Activated CD4-positive, alpha-beta T cell treated with anti-CD3 and anti-CD28 coated beads, Interleukin-2, amount 50 U/mL, for 48 hours (primary cell): ENCODE results near the gene DDX6.
"Not testable (repeated sequence)": the region's sequence is repeated elsewhere in the genome, so short reads cannot be mapped to it uniquely, and the experiment has no call there.

ENCODE experiments used
- DNase-seq, 2 experiments: peaks; one replicate each; pipeline ENCODE4 v3.0.0-alpha.2; 2020

The DDX6 gene

DNA sequence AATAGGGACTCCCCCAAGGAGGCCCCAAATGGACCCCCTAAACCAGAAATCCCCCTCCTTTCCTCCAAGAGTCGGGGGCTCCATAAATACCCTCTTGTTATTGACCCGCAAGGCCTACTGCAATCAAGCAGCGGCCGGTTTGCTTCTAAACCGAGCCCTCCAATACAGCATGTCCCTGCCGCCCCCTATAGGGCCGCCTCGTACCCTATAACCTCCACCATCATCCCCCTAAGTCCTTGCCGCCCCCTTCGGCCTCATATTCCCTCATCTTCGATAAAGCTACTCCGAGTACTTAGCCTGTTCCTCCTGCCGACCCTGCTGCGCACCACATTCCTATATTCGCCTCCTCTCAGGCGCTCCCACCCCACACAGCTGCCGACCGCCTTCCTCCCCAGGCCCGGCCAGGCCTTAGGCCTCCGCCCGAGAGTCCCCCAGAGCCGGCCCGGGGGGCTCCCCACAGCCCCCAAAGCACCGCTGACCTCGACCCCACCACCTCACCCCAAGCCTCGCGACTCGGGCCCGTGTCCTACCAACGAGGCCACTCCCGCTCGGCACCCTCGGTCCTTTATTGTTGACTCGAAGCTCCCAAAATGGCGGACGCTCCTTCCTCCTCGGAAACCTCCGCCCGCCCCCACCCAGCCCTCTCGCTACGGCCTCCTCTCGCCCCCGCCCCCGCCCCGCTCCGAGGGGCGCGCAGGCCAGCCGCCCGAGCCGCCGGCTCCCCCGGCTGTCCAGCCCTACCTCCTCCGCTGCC, 430 bp downstream of the DDX6 start:
- peak in 1 of 2 experiments; percentile 63 for DNase-seq

- peak; percentile 45 to 60 for DNase-seq
Measured at GRCh38 chr11:118789501-118790356, 1.2 kb downstream of the DDX6 start.

DNA sequence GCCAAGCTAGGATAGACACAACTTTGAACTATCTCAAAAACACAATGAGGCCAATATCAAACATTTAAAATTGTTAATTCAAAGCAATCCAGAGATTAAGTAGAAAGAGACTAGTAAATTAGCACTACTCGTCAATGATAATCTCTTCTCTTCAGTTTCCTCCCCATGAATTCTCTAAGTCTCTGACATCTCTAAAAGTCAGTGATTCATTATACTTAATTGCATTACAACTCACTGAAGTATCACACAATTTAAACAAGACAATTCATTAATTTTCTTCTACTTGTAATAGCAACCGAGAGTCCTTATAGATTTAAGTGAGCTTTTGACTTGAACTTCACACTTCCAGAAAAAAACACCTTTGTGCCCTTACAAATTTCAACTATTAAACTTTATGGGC, 4.3 kb downstream of the DDX6 start:
- DNase-seq, result no peak

DNA sequence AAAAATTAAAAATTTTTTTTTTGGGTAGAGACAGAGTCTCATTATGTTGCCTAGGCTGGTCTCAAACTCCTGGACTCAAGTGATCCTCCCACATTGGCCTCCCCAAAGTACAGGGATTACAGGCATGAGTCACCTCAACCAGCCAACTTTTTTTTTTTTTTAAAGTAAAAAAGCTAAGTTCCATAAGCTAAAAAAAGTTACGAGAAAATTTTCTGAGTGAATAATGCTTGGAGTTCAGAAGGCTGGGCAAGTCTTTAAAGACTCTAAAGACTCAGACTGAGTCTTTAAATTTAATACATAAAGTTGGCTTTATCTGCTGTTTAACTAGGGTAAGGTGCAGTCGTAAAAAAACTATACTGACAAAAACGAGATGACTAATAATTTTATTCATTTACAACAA, 5.6 kb downstream of the DDX6 start:
- DNase-seq, result peak; percentile 13 to 31

DNA sequence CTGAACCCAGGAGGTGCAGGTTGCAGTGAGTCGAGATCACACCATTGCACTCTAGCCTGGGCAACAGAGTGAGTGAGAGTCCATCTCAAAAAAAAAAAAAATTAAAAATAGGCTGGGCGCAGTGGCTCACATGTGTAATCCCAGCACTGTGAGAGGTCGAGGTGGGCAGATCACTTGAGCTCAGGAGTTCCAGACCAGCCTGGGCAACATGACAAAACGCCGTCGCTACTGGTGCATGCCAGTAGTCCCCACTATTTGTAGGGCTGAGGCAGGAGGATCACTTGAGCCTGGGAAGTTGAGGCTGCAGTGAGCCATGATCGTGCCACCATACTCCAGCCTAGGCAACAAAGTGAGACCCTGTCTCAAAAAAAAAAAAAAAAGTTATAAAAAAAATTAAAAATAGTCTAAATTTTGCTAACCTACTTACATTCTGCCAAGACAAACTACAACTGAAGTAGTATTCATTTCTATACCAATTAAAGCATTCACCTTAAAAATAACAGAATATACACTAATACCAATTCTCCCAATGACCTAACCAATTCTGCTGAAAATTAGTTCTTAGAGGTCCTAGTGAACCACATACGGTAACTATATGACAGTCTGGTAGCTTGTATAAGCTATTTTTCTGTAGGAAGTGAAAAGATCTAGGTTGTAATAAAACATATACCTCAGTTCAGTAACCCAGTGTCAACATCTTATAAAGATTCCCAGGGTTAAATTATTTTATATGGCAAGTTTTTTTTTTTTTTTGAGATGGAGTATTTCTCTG, 7.1 kb downstream of the DDX6 start:
- no peak for DNase-seq

DNA sequence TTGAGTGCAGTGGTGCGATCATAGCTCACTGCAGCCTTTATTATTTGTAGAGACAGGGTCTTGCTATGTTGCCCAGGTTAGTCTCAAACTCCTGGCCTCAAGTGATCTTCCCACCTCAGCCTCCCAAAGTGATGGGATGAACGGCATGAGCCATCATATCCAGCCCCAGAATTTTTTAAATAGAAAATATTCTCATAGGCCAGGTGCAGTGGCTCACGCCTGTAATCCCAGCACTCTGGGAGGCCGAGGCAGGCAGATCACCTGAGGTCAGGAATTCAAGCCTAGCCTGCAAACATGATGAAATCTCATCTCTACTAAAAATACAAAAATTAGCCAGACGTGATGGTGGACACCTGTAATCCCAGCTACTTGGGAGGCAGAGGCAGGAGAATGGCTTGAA, 7.6 kb downstream of the DDX6 start:
- not testable (repeated sequence) for DNase-seq

GRCh38 chr11:118778898-118779297, 12.1 kb downstream of the DDX6 start:
- no peak for DNase-seq

GRCh38 chr11:118774032-118774431, 16.9 kb downstream of the DDX6 start:
- DNase-seq, result no peak

DNA sequence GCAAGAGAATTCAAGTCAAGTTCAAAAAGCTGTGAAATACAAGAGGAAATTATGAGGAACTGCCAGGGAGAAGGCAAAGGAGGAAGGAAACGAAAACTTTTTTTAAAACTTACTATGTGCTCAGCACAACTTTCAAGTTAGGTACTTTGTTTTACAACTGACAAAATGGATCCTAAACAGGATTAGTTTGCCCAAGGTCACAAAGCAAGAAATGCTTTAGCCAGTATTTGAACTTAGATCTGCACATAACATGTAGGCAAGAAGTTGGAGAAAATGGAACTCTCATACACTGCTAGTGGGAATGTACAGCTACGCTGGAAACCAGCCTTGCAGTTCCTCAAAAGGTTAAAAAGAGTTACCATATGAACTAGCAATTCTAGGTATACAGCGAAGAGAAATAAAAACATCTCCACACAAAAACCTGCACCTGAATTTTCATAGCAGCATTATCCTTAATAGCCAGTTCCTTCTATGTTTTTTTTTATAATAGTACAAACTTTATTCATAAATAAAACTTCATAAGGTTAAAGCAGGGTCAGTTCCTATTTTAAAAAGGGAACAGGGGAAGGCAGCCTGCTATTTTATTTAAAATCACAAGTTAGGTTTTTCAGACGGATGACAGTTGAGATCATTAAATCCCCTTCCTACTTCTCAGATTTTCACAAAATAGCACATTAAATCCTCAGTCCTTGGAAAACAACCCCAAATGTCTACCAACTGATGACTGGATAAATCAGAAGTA, 19.2 kb downstream of the DDX6 start:
- no peak for DNase-seq

DNA sequence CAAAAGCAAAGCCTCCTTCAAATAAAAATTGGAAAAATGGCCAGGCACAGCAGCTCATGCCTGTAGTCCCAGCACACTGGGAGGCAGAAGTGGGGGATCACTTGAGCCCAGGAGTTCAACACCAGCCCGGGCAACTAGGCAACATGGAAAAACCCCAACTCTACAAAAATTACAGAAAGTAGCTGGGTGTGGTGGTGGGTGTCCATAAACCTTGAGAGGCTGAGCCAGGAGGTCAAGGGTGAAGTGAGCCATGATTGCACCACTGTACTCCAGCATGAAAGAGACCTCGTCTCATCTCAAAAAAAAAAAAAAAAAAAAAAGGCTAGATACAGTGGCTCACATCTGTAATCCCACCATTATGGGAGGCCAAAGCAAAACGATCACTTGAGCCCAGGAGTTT, 22.3 kb downstream of the DDX6 start:
- no peak for DNase-seq

DNA sequence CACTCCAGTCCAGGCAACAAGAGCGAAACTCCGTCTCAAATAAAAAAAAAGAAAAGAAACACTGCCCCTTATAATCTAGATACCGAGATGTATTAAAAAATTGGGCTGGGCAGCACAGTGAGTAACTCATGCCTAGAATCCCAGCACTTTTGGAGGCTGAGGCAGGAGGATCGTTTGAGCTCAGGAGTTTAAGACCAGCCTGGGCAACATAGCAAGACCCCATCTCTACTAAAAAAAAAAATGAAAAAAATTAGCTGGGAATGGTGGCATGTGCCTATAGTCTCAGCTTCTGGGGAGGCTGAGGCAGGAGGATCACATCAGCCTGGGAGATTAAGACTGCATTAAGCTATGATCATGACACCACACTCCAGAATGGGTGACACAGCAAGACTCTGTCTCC, 24.9 kb downstream of the DDX6 start:
- no peak for DNase-seq

- DNase-seq, result not testable (repeated sequence)
Measured at GRCh38 chr11:118765095-118765691, 25.8 kb downstream of the DDX6 start.

- no peak for DNase-seq
Measured at GRCh38 chr11:118763041-118763440, 27.9 kb downstream of the DDX6 start.

DNA sequence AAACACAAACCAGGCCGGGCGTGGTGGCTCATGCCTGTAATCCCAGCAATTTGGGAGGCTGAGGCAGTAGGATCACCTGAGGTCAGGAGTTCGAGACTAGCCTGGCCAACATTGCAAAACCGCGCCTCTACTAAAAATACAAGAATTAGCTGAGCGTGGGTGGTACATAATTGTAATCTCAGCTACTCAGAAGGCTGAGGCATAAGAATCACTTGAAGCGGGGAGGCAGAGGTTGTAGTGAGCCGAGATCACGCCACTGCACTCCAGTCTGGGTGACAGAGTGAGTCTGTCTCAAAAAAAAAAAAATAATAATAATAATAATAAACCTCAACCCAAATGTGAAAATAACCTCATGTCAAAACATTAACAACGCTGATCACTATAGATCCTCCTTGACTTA, 29.0 kb downstream of the DDX6 start:
- not testable (repeated sequence) for DNase-seq

GRCh38 chr11:118757876-118758399, 33.0 kb downstream of the DDX6 start:
- DNase-seq, result no peak

- no peak for DNase-seq
Measured at GRCh38 chr11:118752654-118753053, 38.3 kb downstream of the DDX6 start.

DNA sequence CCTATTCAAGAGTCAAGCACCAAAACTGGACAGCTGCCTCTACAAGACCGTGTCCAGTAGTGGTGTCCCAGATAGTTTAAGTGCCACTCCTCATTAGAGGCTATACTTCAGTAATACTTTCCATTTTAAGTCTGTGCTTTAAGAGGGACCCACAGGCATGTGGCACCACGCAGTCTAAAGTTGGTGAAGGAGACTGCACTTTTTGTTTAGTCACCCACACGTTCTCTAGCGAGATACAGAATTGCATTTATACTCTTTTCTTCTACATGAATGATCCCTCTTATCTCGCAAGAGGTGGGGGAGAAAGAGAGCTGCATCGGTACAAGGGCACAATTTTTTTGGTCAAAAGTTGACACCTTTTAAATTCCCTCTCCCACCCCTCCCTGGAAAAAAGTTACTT, 41.5 kb downstream of the DDX6 start:
- no peak for DNase-seq

GRCh38 chr11:118748056-118748455, 42.9 kb downstream of the DDX6 start:
- DNase-seq, result no peak

GRCh38 chr11:118746988-118747585, 43.9 kb downstream of the DDX6 start:
- no peak for DNase-seq

- no peak for DNase-seq
Measured at GRCh38 chr11:118744046-118744445, 46.9 kb downstream of the DDX6 start.

- no peak for DNase-seq
Measured at GRCh38 chr11:118742304-118742703, 48.7 kb downstream of the DDX6 start.

- no peak for DNase-seq
Measured at GRCh38 chr11:118740892-118741291, 50.1 kb downstream of the DDX6 start.
